HL-60/S4 (cell line): Measurements from ENCODE around the gene TTLL11.

ENCODE experiments used
- in situ Hi-C: fragments of 300-500 bp; cut with MboI; formaldehyde crosslinking; loops from 2 replicates; pipeline ENCODE4 v1.14.3; 2022; ENCODE audit warnings: low sequenced_read_pairs

Gene TTLL11, protein sequence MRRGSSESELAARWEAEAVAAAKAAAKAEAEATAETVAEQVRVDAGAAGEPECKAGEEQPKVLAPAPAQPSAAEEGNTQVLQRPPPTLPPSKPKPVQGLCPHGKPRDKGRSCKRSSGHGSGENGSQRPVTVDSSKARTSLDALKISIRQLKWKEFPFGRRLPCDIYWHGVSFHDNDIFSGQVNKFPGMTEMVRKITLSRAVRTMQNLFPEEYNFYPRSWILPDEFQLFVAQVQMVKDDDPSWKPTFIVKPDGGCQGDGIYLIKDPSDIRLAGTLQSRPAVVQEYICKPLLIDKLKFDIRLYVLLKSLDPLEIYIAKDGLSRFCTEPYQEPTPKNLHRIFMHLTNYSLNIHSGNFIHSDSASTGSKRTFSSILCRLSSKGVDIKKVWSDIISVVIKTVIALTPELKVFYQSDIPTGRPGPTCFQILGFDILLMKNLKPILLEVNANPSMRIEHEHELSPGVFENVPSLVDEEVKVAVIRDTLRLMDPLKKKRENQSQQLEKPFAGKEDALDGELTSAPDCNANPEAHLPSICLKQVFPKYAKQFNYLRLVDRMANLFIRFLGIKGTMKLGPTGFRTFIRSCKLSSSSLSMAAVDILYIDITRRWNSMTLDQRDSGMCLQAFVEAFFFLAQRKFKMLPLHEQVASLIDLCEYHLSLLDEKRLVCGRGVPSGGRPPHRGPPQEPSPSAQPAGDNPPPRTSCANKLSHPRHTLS

DNA sequence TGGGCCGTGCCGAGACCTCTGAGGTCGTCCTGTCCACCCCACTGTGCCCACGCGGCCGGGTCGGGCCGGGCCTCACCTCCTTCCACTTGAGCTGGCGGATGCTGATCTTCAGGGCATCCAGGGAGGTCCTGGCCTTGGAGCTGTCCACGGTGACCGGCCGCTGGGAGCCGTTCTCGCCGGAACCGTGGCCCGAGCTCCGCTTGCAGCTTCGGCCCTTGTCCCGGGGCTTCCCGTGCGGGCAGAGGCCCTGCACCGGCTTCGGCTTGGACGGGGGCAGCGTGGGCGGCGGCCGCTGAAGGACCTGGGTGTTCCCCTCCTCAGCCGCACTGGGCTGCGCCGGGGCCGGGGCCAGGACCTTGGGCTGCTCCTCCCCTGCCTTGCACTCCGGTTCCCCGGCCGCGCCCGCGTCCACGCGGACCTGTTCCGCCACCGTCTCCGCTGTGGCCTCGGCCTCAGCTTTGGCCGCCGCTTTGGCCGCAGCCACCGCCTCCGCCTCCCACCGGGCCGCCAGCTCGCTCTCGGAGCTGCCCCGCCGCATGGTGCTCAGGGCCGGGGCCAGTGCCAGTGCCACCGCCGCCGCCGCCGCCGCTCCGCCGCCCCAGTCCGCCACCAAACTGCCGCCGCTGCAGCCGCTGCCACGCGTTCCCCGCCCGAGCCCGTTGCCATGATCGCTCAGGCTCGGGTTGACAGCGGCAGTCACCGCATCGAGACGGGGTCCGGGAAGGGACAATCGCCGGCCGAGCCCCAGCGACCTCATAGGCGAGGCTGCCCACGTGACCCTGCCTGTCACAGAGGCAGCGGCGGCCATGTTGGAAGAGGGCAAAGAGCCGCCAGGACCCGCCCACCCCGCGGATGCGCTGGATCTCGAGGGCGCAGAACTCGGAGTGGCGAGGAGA lies at the start of gene TTLL11:
Gene TTLL11, minus strand, starts transcription at position 698 of the 896 bp plus-strand sequence. Its CDS starts 160 bp downstream, at position 538.
- in situ Hi-C loops: no loop called here

DNA sequence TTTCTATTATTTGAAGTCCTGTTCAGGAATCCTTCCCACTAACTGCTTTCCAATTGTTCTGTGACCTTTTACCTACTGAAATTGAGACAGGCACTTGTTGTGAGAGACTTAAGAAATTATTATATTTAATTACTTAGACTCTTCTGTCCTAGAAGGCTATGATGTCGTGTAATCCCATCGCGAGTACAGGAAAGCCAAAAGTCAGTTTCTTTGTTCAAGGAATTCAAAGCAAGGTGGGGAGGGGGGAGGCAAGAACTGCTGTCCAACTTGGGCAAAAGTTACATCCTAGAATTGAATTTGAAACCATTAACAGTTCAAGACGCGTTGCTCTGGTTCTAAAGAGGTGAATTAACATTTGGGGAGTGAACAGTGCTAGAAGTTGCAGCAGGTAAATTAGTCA lies 48.6 kb upstream of the TTLL11 start:
- in situ Hi-C loops: no loop called here

DNA sequence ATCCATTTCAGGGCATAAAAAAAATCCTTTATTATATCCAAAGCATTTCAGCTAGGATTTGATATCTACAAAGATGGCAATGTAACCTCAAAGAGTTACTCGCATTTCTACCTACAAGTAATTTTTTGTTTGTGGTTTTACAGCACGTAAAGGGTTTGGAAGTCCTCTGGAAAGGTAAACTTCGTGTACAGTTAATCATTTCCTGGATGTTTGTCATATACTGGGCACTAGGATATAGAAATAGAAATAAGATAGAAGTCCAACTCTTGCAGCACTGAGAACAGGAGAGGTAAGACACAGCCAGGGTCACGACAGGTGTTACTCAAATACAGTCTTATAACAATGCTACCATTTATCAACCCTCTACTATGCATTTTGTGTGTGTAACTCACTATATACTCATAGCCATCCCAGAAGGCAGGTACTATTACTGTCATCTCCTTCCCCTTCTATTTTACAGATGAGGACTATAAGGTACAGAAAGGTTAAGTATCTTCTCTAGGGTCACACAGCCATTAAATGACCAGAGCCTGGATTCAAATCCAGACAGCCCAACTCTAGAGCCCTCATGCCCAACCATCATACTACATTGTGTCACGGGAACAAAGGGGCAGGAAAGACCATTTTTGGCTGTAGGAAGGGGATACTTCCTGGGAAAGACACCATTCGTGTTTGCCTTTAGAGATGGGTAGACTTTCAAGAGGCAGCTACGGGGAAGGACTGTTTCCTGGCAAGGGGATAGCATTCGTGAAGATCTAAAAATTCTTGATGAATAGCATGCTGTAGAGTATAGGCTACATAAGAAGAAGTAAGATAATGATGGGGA lies 47.5 kb upstream of the TTLL11 start:
- in situ Hi-C loops: no loop called here

DNA sequence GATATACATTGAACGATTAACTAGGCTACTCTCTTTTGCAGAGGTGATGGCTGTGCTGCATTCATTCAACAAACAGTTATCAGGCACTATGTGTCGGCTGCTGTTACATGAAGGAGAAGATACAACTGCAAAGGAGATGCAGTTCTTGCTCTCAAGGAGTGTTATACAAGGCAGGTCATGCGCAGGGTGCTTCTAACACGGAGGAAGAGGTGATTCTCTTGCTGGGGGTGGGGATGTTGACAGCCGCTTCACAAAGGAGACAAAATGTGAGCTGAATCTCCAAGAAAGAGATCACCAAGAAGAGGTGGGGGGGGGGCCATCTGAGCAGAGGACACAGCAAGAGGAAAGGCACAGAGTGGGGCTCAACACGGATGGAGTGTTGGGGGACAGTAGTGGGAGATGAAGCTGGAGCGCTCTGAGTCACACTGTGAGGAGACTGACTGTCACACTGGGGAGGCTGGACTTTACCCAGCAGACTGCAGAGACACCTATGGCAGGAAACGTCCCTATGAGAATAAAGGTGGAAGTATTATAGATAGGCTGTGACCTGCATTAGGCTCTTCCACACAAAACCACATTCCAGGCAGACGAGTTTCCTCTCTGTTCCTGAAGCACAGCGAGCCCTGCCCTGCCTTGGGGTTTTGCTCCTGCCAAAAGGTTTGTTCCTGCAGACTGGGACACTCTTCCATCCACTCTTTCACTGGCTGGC lies 45.6 kb upstream of the TTLL11 start:
- in situ Hi-C loops: no loop called here

DNA sequence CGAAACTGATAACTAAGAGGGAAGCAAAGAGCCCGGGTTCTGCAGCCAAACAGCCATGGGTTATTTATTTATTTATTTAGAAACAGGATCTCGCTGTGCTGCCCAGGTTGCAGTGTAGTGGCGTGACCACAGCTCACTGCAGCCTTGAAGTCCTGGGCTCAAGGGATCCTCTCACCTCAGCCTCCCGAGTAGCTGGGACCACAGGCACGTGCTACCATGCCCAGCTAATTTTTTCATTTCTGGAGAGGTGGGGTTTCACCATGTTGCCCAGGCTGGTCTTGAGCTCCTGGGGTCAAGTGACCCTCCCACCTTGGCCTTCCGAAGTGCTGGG lies 42.4 kb upstream of the TTLL11 start:
- in situ Hi-C loops: no loop called here

DNA sequence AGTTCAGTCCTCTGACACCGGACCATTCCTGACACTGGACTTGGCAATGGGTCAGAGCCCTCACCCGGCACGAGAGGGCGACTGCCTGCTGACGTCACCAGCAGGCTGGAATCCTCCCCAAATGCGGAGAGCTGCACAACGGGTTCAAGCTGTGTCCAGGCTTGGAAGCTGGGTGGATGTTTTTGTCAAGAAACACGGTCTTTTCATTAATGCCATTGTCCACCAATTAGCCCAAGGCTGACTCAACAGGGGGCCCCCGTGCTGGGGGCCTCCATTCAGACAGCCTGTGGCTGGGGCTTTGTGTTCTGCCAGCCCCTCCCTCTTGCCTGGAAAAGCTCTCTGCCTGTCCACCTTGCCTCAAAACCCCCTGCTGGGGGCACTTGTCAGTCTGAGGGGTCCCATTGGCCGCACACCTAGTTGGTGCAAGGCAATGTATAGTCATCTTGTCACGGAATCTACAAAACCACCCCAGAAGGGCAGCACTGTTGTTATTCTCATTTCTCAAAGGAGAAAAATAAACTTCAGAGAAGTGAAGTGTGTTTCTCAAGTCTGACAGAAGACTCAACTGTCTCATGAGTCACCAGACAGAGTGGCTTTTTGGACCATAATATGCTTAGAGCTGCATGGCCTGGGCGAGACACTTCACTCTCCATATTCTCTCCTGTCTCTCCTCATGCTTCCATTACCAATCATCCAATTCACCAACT lies 41.9 kb upstream of the TTLL11 start:
- in situ Hi-C loops: no loop called here

DNA sequence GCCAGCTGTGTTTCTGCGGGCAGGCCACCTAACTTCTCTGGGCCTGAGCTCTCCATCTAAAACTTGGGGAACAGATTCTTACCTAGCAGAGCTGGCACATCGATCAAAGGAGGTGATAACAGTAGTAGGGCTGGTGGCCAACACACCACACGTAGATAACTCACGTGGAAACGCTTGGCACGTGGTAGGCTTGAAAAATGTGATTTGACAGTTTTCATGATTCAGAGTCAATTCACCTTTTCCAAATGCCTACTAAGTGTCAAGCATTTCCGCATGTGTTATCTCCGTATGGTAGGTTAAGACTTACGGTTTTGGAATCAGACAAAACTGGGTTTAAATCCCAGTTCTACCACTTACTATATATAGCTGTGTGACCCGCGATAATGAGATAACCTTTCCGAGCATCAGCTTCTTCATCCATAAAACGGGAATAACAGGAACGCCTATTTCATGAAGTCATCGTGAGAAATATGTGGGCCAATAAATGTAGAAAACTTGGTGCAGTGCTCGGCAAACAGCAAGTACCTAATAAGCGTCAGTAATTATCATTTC lies 41.0 kb upstream of the TTLL11 start:
- in situ Hi-C loops: no loop called here

DNA sequence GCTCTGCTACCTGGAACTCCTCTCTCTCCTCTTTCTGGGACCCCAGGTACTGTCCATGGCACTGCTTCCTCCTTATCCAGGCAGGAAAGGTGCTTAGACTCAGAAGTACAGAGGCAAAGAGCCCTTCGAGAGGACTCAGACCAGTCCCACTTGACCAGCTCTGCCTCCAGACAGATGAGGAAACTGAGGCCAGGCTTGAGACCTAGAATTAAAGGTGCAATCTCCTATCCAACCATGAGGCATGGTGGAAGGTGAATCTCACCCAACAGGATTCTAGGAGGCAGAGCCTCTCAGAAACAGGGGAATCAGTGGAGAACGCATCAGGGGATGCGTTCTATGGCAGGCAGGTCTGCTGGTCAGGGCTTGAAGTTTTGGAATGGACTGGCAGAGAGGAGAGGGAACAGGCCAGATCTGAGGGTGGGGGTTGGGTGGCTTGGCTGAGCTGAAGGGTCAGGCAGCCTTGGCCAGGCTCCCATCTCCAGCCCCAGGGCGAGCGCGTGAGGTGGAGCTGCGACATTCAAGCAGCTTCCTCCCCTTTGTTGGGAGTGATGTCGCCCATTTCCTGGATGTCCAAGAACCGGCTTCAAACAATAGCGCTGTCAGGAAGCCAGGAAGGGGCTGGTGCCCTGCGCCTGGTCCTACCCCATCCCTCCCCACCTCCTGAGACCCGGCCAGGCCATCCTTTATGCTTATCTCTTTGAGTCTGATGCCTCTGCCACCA lies 40.3 kb upstream of the TTLL11 start:
- in situ Hi-C loops: no loop called here

DNA sequence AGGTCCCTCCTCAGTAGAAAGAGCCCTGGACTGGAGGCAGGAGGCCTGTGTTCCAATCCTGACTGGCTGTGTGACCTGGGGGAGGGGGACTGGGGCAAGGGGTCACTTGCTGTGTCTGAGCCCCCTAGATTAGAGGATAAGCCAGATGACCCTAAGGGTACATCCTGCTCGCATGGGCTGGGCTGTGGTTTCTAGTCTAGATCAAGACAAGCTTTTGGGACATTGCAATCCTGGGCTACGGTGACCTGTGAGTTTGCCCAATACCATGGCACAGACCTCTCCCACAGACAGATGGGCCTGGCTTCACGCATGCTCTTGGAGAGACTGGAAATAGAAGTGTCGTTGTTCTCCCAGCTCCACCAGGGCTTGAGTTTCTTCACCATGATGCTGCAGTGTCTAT lies 39.4 kb upstream of the TTLL11 start:
- in situ Hi-C loops: no loop called here

DNA sequence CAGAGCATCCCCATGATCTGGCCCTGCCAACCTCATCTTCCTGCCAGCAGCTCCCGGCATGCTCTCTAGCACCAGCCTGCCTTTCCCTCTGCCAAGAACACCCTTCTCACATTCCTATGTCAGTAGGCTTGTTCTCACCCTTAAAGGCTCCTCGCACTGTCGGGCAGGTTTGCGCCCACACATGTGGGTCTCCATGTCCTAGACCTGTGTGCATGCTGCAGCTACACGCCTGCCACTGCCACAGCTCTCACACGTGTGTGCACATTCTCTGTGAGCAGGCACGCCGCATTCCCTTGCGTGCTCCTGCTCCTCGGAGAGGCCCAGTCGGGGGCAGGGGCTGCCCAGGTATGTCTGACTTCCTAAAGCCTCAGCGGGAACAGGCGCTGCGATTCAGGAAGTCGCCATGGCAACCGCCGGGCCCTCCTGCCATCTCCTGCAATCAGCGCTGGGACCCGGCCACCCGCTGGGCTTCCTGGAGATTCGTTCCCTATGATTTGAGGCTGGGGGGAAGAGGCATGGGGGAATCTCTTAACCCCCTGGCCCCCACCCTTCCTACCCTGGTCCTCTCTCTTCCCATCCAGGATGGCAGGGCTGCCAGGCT lies 38.4 kb upstream of the TTLL11 start:
- in situ Hi-C loops: no loop called here

DNA sequence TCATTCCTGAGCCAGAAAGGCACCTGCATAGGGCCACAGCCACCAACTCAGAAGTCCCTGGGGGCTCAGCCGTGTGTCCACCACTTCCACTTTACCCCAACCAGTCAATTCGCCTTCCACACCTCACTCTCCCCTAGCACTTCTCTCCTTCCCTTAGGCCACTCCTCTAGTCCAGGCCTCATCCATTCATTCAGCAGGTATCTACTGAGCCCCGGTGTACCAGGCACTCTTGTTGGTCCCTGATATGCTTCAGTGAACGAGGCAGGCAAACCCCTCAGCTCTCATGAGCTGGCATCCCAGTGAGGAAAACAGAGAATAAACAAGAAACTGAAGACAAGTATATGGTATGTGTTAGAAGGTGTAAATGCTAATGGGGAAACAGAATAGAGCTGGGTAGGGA lies 37.7 kb upstream of the TTLL11 start:
- in situ Hi-C loops: no loop called here

DNA sequence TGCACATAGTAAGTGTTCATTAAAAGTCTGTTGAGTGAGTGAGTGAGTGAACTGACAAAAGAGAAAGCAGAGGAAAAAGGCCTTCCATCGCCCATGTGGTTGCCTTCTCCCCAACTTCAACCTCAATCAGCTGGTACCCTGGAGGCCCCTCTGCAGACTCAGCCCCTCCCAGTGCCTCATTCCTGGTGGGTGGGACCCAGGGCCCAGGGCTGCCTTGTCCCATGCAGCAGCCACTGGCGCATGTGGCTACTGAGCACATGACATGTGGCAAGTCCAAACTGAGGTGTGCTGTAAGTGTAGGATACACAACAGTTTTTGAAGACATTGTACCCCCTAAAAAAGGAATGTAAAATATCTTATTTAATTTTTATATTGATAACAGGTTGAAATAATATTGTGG lies 36.9 kb upstream of the TTLL11 start:
- in situ Hi-C loops: loop anchor here (10.0 kb wide), 2 partner anchors 225 to 325 kb away; no protein-coding TSS in a partner anchor

DNA sequence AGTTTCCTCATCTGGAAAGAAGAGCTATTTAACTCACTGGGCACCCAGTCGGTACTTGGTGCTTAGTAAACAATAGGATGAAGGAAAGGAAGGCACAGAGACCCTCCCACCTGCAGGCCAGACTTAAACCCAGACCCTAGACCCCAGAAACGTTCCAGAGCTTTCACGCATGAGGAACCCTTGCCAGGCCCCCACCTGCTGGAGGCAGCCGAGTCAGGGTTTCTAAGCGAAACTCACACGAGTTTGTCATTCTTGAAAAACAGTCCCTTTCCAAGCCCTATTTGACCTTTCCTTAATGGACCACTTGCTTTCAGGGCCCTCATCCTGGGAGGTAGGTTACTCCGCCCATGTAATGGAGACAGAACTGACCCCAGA lies 35.8 kb upstream of the TTLL11 start:
- in situ Hi-C loops: loop anchor here (10.0 kb wide), 2 partner anchors 226 to 326 kb away; no protein-coding TSS in a partner anchor

DNA sequence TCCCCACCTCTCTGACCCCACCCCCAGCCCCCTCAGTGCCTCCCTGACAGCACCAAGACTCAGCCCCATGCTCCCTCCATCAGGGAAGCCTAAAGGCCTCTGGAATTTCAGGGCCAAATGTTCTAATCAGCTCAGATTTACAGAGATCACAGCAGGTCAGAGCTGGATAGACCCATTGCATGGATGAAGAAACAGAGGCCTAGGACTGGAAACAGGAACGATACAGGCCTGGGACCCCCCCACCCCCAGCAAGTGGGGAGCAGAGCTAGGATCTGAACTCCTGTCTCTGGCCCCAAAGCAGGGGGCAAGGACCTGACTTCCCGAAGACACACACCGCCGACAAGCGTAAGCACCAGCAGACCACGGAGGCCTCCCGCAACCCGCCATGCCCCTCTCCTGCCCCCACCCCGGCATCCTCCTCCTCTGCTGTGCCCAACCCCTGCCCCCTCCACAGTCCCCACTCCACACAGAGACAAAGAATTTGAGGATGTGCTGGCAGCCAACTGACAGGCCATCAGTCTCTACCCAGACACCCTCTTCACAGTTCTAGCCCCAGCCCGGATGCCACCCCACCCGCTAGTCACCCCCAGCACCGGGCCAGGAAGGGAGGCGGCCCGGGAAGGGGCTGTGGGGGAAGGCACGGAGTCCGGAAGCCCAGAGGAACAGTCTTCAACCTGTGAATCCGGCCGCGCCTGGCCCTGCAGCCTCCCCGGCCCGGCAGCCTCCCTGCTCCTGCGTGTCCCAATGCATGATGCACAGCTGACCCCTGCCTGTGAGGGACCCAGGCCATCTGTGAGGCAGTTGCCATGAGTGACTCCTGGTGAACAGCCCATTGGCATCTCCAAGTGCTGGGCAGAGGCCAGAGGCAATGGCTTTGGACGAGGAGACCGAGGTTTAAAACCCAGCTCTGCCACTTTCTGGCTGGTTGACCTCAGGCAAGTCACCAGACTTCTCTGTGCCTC lies 35.2 kb upstream of the TTLL11 start:
- in situ Hi-C loops: loop anchor here (10.0 kb wide), 2 partner anchors 227 to 327 kb away; no protein-coding TSS in a partner anchor

DNA sequence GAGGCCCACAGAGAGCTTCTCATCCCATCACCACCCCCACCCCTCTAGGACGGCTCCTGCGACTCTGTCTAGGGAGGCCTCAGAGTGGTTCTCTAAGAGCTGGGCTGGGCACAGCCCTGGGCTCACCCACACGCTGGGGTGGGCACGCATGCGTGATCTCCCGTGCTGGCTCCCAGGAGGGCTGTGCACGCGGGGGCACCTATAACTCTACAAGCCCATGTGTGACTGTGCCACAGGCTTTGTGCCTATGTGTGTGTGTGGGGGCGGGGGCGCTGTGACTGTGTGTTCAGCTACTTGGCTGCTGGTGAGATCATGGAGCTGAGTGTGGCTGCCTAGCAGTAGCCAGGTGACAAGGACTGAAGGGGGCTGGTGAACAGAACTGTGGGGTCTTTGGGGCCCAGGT lies 34.3 kb upstream of the TTLL11 start:
- in situ Hi-C loops: loop anchor here (10.0 kb wide), 2 partner anchors 227 to 327 kb away; no protein-coding TSS in a partner anchor
